HG03558 (cell line): ENCODE data around the gene CADPS2.

ENCODE experiments used
- ATAC-seq: cut with Tn5 transposase; IDR thresholded peaks from one replicate; pipeline ENCODE4 v1.9.1; 2021; ENCODE audit warnings: moderate number of reproducible peaks; ENCODE audit not compliant: unreplicated experiment; ENCODE audit errors: extremely low read depth

CADPS2 gene

GRCh38 chr7:122343601-122344302 is 542.5 kb downstream of the CADPS2 start:
- no peak for ATAC-seq

- no peak for ATAC-seq
Observed at GRCh38 chr7:122340427-122340826, 545.8 kb downstream of the CADPS2 start.

- ATAC-seq = no peak
Observed at GRCh38 chr7:122339145-122339904, 546.9 kb downstream of the CADPS2 start.

- no peak for ATAC-seq
Observed at GRCh38 chr7:122337011-122337410, 549.2 kb downstream of the CADPS2 start.

DNA sequence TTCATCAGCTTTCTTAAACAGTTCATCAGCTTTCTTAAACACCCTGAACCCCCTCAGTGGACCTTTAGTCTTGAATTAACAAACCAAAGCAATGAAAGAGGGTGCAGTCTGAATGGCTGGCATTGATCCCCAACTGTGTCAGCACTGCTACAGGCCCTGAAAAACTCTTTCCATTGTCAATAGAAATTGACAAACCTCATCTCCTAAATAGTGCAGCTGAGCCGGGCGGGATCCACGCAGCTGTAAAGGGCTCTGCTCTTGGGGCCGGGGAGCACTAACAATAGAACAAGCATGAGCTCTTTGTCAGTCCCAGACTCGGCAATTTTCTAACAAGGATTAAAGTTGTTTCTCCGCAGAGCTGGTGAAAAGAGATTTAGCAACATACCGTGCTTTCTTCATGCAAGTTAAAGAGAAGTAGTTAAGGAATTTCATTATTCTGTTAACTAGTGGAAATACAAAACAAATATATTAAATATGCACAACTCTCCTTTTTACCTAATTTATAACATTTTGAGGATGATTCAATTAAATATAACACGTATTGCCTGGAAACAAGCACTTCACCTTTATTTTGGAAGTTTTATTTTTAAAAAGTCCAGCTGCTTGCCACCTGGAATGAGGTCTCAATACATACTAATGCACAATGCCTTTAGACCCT is 557.0 kb downstream of the CADPS2 start:
- no peak for ATAC-seq

DNA sequence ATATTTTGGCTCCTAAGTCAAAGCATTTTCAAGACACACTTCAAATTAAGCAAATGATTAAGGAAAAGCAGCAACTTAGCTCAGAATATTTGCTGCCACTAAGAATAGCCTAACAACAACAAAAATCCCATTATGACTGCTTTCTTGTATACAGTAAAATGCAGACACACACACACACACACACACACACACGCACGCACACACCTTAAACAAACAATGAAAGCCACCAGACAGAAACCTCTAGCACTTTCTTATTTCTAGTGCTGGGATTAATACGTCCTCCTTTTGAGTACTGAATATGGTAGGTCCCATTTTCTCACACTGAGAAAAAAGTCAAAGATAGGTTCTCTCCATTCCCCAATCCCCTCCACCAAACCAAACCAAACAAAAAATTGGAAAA is 558.3 kb downstream of the CADPS2 start:
- ATAC-seq = no peak

GRCh38 chr7:122316467-122317388 is 569.5 kb downstream of the CADPS2 start:
- ATAC-seq = no peak

- no peak for ATAC-seq
Observed at GRCh38 chr7:122315507-122316466, 570.5 kb downstream of the CADPS2 start.

DNA sequence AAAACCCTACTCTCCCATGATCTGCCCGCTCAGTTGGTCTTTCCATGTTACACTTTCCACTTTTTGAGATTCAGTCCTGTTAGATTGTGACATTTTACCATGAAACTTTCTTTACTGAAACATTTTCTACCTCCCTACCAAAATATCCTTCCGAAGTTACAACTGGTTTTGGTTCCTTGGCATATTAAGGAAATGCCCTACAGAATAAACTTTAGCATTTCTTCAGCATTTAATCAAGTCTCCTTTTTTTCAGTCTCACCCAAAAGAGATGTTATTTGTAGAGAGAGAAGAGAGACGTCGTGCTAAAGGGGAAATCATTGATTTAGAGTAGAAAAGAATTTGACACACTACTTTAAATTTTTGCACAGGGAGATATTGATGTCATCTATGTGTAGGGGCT is 572.0 kb downstream of the CADPS2 start:
- no peak for ATAC-seq

GRCh38 chr7:122312789-122313188 is 573.5 kb downstream of the CADPS2 start:
- ATAC-seq = no peak

- ATAC-seq = no peak
Observed at GRCh38 chr7:122311734-122312450, 574.4 kb downstream of the CADPS2 start.

GRCh38 chr7:122311050-122311700 is 575.1 kb downstream of the CADPS2 start:
- ATAC-seq = no peak

DNA sequence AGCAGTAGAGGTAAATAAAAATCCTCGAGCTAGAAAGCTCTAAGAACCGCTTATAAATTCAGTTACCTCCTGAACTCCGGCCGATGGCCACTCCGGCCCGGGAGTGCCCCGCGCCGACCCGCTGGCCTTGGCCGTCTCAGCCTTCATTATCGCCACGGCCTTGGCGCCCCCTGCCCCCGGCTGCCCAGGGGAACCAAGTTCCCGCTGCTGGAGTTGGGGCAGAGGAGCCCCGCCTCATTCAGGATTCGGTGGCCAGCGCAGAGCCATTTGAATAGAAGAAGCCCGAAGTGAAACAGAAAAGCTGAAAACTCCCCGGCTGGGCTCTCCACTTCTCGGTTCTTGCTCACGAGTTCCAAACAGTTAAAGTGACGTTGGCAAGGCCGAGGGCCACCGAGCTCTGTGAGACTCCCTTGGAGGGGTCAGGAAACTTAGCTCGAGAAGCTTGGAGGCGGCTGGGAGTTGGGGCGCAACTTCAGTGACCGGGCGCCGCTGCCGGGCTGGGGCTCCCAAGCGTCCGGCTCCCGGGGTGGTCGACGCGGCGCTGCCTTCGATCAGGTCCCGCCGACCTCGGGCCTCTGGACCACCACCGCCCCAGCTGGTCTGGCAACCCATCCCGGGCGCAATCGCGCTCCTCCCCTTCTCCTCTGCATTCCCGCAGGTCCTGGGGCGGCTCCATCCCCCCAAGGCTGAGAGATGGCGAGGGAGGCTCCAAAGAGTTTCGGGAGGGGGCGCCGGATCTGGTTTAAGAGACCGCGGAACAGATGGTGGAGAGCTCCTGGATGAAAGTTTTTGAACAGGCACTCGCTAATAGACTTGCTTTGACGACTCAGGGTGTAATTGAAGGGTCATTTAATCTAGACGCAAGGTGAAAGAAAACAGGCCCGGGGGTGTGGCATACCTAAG is 575.9 kb downstream of the CADPS2 start:
- peak; percentile 45 for ATAC-seq

GRCh38 chr7:122309421-122309820 is 576.8 kb downstream of the CADPS2 start:
- no peak for ATAC-seq

- no peak for ATAC-seq
Observed at GRCh38 chr7:122307228-122307621, 579.0 kb downstream of the CADPS2 start.

- ATAC-seq = no peak
Observed at GRCh38 chr7:122306320-122307227, 579.7 kb downstream of the CADPS2 start.
